HG02623 (cell line): Measurements from ENCODE around the gene NOP56.
"Not testable (repeated sequence)": the region's sequence is repeated elsewhere in the genome, so short reads cannot be mapped to it uniquely, and the experiment has no call there.

Experiments
- ATAC-seq: cut with Tn5 transposase; IDR thresholded peaks from one replicate; pipeline ENCODE4 v1.9.1; 2021; ENCODE audit warnings: moderate library complexity; ENCODE audit not compliant: unreplicated experiment

Gene NOP56

GRCh38 chr20:2680046-2680445 lies 27.6 kb downstream of the NOP56 start:
- ATAC-seq = no peak

GRCh38 chr20:2682040-2682439 lies 29.6 kb downstream of the NOP56 start:
- ATAC-seq = not testable (repeated sequence)

- ATAC-seq = not testable (repeated sequence)
These were observed 32.4 kb downstream of the NOP56 start for GRCh38 chr20:2684817-2685216.

DNA sequence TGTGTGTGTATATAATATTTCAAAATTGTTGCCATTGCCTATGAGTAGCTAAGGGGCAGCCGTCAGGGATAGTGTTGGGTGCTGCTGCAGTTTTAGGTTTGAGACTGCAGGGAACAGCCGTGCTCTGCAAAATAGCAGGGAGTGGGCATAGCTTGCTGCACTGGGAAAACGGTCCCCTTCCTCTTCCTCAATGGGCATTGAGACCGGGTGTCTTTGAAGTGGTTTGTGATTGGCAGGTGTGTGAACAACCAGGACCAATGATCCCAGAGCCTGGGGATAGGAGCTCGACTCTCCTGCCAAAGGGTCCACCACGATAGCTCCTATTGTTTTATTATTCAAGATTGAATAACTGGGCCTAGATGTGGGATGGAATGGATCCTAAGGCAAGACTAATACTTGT lies 35.1 kb downstream of the NOP56 start:
- ATAC-seq = no peak

GRCh38 chr20:2688041-2688591 lies 35.7 kb downstream of the NOP56 start:
- ATAC-seq = no peak

GRCh38 chr20:2690213-2690612 lies 37.8 kb downstream of the NOP56 start:
- ATAC-seq = no peak

DNA sequence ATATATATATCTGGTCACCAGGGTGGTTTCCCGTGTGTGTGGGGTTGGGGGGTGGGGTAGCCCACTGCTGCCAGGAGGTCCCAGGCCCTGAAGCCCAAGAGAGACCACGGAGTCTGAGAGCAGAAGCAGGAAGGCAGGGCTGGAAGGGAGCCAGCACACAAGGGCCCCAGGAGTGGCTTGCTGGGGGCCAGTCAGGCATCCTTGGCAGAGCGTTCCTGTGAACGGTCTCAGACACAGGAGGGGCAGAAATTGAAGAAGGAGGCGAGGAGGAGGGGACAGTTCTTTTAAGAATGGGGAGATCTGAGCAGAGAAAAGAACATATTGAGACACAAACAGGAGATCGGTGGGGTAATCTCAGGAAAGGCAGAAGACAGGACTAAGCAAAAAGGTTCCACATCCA lies 38.3 kb downstream of the NOP56 start:
- ATAC-seq = no peak

DNA sequence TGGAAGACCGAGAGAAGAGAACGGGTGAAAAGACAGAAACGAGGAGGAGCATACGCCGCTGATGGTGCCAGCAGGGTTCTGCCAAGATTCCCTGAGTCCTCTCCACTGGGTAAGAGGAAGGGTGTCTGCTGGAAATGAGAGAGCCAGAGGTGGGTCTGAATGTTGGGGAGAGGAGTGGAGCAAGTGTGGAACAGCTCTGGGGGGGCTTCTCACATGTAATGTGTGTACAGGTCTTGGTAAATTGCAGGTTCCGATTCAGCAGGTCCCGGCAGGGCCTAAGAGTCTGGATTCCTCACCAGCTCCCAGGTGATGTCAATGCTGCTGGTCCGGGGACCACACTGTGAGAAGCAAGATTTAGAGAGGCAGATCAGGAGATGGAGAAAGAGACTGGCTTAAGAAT lies 38.7 kb downstream of the NOP56 start:
- ATAC-seq = no peak

DNA sequence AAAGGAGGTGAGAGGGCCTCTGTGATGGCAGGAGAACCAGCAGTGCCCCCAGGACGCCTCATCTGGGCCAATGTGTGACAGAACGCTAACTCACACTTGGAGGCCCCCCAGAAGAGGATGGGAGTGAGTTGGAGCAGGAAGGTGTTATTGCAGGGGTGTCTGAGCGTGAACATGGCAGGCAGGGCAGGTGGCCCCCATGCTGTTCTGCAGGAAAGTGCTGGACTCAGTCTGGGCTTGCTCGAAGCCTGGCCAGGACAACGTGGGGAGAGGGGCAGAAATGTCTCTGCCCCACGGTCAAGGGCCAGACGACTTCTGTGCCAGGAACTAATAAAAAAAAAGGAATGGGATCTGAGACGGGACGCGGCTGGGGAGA lies 39.2 kb downstream of the NOP56 start:
- no peak for ATAC-seq

DNA sequence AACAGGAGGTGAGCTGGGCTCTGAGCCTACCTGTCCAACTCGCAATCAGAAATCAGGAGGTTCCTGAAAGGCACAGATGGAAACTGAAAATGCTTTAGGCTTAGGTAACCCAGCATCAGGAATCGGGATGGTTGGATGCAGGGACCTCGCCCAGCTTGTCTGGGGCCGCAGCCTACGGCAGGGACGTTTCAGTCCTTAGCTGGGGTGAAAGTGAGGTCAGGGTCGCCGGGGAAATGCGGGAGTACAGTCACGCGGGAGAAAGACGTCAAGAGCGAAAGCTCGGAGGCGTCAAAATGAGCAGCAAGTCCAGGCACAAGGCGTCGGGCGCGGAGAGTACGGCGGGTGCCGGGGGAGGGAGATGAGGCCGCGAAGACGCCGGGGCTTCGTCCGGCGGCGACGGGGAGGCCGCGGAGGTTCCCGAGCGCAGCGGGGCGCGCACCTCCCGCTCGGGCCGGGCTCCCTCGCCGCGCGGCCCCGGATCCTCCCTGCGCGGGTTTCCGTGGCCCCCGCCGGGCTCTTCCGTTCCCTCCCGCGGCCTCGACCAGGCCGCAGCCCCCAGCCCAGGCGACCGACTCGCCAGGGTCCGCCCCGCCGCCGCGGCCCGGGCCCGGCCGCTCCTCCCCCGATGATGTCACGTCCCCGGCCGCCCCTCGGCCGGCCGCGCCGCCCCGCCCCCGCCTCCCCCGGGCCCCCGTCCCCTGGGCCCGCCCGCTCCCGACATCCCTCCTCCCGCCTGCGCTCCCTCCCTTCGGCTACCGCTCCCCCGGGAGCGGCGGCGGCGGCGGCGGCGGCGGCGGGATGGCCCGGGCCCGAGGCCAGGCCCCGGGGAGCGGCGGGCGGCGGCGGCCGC lies 39.8 kb downstream of the NOP56 start, which contains the start of gene EBF4:
Gene EBF4 (plus strand): TSS at position 745 of the 850 bp plus-strand sequence. CDS start 866 bp downstream, outside the sequence.
- no peak for ATAC-seq

GRCh38 chr20:2692886-2693285 lies 40.5 kb downstream of the NOP56 start:
- no peak for ATAC-seq

DNA sequence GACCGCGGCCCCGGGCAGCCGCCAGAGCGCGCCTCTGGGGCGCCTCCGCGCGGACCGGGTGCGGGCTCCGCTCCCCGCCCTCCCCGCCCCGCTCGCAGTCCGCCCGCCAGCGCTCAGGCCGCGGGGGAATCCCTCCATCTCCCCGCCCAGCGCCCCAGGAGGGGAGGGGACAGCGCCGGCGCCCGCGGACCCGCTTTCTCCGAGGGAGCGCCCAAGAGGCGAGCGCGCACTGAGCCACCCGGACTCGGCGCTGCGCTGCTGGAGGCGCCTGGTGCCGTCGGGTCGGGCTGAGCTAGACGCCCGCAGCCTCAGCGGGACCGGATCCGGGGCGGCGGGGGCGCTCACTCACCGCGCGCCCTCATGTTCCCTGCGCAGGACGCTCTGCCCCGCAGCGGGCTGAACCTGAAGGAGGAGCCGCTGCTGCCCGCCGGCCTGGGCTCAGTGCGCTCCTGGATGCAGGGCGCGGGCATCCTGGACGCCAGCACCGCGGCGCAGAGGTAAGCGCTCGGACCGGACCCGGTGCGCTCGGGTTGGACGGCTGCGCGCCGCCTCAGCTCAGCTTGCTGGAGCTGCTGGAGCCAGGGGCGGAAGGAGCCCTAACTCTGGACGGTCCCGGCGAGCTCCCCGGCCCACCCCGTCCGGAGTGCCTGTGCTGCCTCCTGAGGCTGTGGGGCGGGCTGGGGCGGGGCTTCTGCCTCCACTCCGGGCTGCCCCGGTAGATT lies 41.0 kb downstream of the NOP56 start:
- no peak for ATAC-seq

- no peak for ATAC-seq
These were observed 41.6 kb downstream of the NOP56 start for GRCh38 chr20:2694008-2694471.

GRCh38 chr20:2694519-2694918 lies 42.1 kb downstream of the NOP56 start:
- ATAC-seq = no peak

DNA sequence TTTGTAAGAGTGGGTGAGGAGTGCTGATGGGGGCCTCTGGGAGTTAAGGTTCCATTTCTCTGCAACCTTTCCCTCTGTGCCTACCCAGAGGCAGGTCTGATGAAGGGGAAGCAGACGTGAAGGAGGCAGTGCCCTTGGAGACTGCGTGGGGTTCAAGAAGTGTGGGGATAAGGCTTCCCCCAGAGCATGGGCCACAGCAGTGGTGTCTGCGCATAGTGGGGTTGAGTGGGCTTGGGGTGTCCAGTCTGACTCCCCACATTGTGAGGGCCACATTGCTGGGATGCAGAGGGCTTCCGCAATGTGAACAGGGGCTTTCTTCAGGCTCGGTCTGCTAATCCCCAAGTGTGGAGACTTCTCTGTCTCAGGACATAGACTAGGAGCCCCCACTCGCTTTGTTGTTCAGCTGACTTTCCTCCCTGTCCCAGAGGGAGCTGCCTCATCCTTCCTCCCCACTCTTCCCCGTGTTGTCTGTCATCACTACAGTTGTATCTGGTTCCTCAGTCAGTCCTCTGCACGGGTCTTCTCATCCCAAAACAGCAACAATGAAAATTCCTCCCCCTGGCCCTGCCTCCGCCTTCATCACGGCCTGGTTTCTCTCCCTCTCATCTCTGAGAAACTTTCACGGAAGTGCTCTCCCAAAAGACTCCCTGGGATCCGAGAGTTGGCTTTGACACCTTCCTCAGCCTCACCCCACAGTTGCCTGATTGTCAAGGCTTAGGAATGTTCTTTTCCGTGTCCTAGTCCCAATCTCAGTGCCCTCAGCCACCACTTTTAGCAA lies 43.0 kb downstream of the NOP56 start:
- no peak for ATAC-seq

GRCh38 chr20:2695984-2696525 lies 43.6 kb downstream of the NOP56 start:
- ATAC-seq = not testable (repeated sequence)

DNA sequence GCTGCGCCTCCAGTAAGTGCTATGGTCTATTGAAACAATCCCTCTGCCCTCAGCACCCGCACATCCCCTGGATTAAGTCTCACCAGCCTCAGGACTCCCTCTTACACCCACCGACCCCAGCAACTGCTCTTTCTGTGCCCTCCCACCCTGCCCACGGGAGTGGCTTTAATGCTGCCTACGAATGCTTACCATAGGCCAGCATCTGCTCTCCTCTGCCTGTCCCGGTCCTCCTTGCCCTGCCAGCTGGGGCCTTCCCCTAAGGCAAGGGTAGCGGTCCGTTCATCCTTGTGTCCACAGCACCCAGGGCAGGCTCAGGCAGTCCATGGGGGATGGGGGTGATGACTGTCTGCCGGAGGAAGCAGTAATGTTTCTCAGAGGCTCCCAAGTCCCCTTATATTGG lies 44.2 kb downstream of the NOP56 start:
- ATAC-seq = no peak

GRCh38 chr20:2697768-2698167 lies 45.3 kb downstream of the NOP56 start:
- ATAC-seq = no peak

GRCh38 chr20:2698186-2698817 lies 45.9 kb downstream of the NOP56 start:
- no peak for ATAC-seq

DNA sequence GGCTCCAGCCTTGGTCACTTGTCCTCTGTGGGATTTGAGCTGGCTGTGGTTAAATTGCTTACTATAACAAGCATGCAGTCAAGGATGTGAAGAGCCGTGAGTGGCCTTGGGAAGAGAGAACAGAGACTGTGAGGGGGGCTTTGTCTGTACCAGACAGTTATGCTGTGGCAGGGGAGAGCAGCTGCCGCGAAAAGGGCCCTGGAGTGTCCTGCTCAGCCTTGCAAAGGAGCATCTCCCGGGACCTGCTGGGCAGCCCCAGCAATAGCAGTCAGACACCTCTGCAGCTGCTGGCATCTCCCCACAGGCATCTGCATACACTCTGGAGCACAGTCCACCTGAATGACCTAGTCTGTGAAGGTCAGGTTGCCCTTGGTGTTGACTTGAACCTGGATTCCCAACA lies 46.5 kb downstream of the NOP56 start:
- ATAC-seq = no peak
